ENCODE data around the gene MLST8. TPM values are rescaled to one million over a fixed set of nuclear protein-coding genes. Genes with fewer than 3 reads are reported as not detected.

The MLST8 gene
- total RNA-seq, 1 donor from 2014 or later: 7.8 TPM

- Histone ChIP-seq H3K4me1 (ENCODE audit: control insufficient read depth in 3 of 3, insufficient read depth in 3 of 3, low read length in 3 of 3) (peaks cover 20 to 34% (median 27%) of the 10 kb centered on the region in 3 donors), H3K4me3 (ENCODE audit: low read length in 3 of 3) (no peak overlapping the region), H3K9ac (ENCODE audit: low read depth in 1 of 3, low read length in 3 of 3) (no peak overlapping the region), H3K27me3 (ENCODE audit: control insufficient read depth in 3 of 3, insufficient read depth in 3 of 3, low read length in 3 of 3) (no peaks in the 10 kb centered on the region), H3K36me3 (ENCODE audit: control insufficient read depth in 3 of 3, insufficient read depth in 3 of 3, low read length in 3 of 3) (peaks cover 0 to 12% (median 6%) of the 10 kb centered on the region in 3 donors), H3K27ac (ENCODE audit: low read depth, low read length) (no peak overlapping the region), H3K9me3 (ENCODE audit: control insufficient read depth in 3 of 3, low read length in 3 of 3) (no peaks in the 10 kb centered on the region)
Observed at GRCh38 chr16:2162676-2163118, 42.6 kb upstream of the MLST8 start.

GRCh38 chr16:2163211-2163881 lies 41.9 kb upstream of the MLST8 start:
- Histone ChIP-seq H3K27me3 (ENCODE audit: control insufficient read depth in 3 of 3, insufficient read depth in 3 of 3, low read length in 3 of 3) (no peaks in the 10 kb centered on the region), H3K4me1 (ENCODE audit: control insufficient read depth in 3 of 3, insufficient read depth in 3 of 3, low read length in 3 of 3) (peaks cover 14 to 28% (median 20%) of the 10 kb centered on the region in 3 donors), H3K36me3 (ENCODE audit: control insufficient read depth in 3 of 3, insufficient read depth in 3 of 3, low read length in 3 of 3) (peaks cover 2 to 16% (median 9%) of the 10 kb centered on the region in 3 donors), H3K27ac (ENCODE audit: low read depth, low read length) (no peak overlapping the region), H3K9ac (ENCODE audit: low read depth in 1 of 3, low read length in 3 of 3) (no peak overlapping the region), H3K9me3 (ENCODE audit: control insufficient read depth in 3 of 3, low read length in 3 of 3) (no peaks in the 10 kb centered on the region), H3K4me3 (ENCODE audit: low read length in 3 of 3) (no peak overlapping the region)

- peaks cover 2 to 20% (median 12%) of the 10 kb centered on the region in 3 donors for H3K36me3 ChIP-seq (ENCODE audit: control insufficient read depth in 3 of 3, insufficient read depth in 3 of 3, low read length in 3 of 3)
- no peaks in the 10 kb centered on the region for H3K27me3 ChIP-seq (ENCODE audit: control insufficient read depth in 3 of 3, insufficient read depth in 3 of 3, low read length in 3 of 3)
- H3K4me3 ChIP-seq (ENCODE audit: low read length in 3 of 3): no peak overlapping the region
- peaks cover 10 to 23% (median 14%) of the 10 kb centered on the region in 3 donors for H3K4me1 ChIP-seq (ENCODE audit: control insufficient read depth in 3 of 3, insufficient read depth in 3 of 3, low read length in 3 of 3)
- H3K9me3 ChIP-seq (ENCODE audit: control insufficient read depth in 3 of 3, low read length in 3 of 3): no peaks in the 10 kb centered on the region
- H3K9ac ChIP-seq (ENCODE audit: low read depth in 1 of 3, low read length in 3 of 3): no peak overlapping the region
- H3K27ac ChIP-seq (ENCODE audit: low read depth, low read length): no peak overlapping the region
Observed at GRCh38 chr16:2165861-2166260, 39.4 kb upstream of the MLST8 start.

DNA sequence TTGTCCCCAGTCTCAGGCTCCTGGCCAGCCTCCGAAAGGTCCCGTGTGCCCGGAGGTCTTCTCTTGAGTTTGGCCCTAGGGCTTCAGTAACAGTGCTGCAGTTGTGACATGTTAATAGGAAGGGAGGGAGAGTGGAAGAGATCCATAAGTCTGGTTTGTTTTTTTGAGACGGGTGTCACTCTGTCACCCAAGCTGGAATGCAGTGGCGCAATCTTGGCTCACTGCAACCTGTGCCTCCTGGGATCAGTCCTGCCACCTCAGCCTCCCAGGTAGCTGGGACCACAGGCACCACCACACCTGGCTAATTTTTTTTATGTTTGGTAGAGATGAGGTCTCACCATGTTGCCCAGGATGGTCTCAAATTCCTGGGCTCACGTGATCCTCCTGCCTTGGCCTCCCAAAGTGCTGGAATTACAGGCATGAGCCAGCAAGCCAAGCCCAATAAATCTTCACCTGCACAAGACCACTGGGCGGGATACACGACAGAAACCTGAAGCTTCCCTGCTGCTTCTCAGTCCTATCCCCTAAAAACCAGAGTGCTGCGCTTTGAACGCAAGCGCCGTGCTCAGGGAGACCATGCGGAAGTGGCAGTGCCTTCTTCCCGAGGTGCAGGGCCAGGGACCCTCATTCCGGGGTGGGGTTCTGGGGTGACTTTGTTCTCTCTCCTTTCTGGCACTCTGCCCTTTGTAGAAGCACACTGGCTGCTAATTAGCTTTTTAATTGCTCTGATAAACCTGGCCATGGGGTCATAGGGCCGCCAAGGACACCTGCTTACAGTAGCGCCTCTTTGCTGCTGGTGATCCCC lies 38.8 kb upstream of the MLST8 start:
- no peaks in the 10 kb centered on the region for H3K27me3 ChIP-seq (ENCODE audit: control insufficient read depth in 3 of 3, insufficient read depth in 3 of 3, low read length in 3 of 3)
- H3K36me3 ChIP-seq (ENCODE audit: control insufficient read depth in 3 of 3, insufficient read depth in 3 of 3, low read length in 3 of 3): peaks cover 2 to 23% (median 13%) of the 10 kb centered on the region in 3 donors
- no peak overlapping the region for H3K9ac ChIP-seq (ENCODE audit: low read depth in 1 of 3, low read length in 3 of 3)
- no peak overlapping the region for H3K4me3 ChIP-seq (ENCODE audit: low read length in 3 of 3)
- no peaks in the 10 kb centered on the region for H3K9me3 ChIP-seq (ENCODE audit: control insufficient read depth in 3 of 3, low read length in 3 of 3)
- no peak overlapping the region for H3K27ac ChIP-seq (ENCODE audit: low read depth, low read length)
- H3K4me1 ChIP-seq (ENCODE audit: control insufficient read depth in 3 of 3, insufficient read depth in 3 of 3, low read length in 3 of 3): peaks cover 7 to 20% (median 11%) of the 10 kb centered on the region in 3 donors

DNA sequence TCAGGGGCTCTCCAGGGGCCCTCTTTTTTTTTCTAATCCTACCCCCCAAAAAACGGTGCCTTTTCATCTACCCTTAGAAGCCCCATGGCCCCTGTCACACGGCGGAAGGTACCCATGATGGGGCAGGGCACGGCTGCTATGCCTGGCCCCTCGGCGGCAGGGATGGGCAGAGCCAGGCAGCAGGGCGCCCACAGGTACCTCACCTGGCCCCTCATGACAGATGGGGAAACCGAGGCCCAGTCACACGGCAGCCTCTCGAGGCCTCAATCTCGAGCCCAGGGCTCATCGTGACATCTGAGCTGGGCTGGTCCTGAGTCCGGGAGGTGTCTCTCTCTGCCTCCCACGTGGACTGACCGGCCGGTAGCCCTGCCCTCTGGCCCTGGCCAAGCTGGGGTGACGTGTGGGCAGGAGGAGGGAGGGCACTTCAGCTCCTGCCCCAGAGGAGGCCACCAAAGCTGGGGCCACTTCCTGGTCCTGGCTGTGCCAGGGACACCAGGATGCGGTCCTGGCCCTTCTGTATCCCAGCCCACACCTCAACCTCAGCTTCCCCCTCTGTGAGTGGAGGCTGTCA lies 38.1 kb upstream of the MLST8 start:
- Histone ChIP-seq H3K27ac (ENCODE audit: low read depth, low read length) (no peak overlapping the region), H3K36me3 (ENCODE audit: control insufficient read depth in 3 of 3, insufficient read depth in 3 of 3, low read length in 3 of 3) (peaks cover 2 to 29% (median 19%) of the 10 kb centered on the region in 3 donors), H3K4me3 (ENCODE audit: low read length in 3 of 3) (no peak overlapping the region), H3K9ac (ENCODE audit: low read depth in 1 of 3, low read length in 3 of 3) (no peak overlapping the region), H3K9me3 (ENCODE audit: control insufficient read depth in 3 of 3, low read length in 3 of 3) (no peaks in the 10 kb centered on the region), H3K27me3 (ENCODE audit: control insufficient read depth in 3 of 3, insufficient read depth in 3 of 3, low read length in 3 of 3) (no peaks in the 10 kb centered on the region), H3K4me1 (ENCODE audit: control insufficient read depth in 3 of 3, insufficient read depth in 3 of 3, low read length in 3 of 3) (peaks cover 4 to 14% (median 9%) of the 10 kb centered on the region in 3 donors)

DNA sequence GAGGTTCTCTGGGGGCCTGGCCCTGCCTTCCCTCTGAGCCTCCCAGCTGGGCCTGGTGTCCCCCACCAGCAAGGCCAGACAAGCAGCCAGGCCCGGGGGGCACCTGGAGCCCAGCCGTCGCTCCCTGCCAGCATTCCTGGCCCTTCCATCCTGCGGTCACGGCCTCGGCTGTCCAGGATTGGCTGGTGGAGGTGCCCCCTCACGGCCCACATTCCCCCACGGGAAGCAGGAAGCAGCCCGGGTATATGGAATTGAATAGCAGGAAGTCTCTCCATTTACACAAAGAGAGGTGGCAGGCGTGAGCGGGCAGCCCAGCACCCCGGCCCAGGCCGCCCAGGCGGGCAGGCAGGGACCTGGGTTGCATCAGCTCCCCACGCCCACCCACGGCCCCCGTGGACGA lies 35.2 kb upstream of the MLST8 start:
- no peaks in the 10 kb centered on the region for H3K27me3 ChIP-seq (ENCODE audit: control insufficient read depth in 3 of 3, insufficient read depth in 3 of 3, low read length in 3 of 3)
- H3K36me3 ChIP-seq (ENCODE audit: control insufficient read depth in 3 of 3, insufficient read depth in 3 of 3, low read length in 3 of 3): peaks cover 22 to 42% (median 35%) of the 10 kb centered on the region in 3 donors
- no peak overlapping the region for H3K4me3 ChIP-seq (ENCODE audit: low read length in 3 of 3)
- no peaks in the 10 kb centered on the region for H3K9me3 ChIP-seq (ENCODE audit: control insufficient read depth in 3 of 3, low read length in 3 of 3)
- peaks cover 4 to 14% (median 9%) of the 10 kb centered on the region in 3 donors for H3K4me1 ChIP-seq (ENCODE audit: control insufficient read depth in 3 of 3, insufficient read depth in 3 of 3, low read length in 3 of 3)
- peak overlapping the region; percentile 70 for H3K27ac ChIP-seq (ENCODE audit: low read depth, low read length)
- H3K9ac ChIP-seq (ENCODE audit: low read depth in 1 of 3, low read length in 3 of 3): peak overlapping the region in 2 of 3 donors; percentile 32 to 66

GRCh38 chr16:2170587-2171435 lies 34.4 kb upstream of the MLST8 start:
- Histone ChIP-seq H3K4me1 (ENCODE audit: control insufficient read depth in 3 of 3, insufficient read depth in 3 of 3, low read length in 3 of 3) (peaks cover 4 to 14% (median 9%) of the 10 kb centered on the region in 3 donors), H3K9ac (ENCODE audit: low read depth in 1 of 3, low read length in 3 of 3) (peak overlapping the region in 2 of 3 donors; percentile 8 to 32), H3K27ac (ENCODE audit: low read depth, low read length) (peak overlapping the region; percentile 70), H3K27me3 (ENCODE audit: control insufficient read depth in 3 of 3, insufficient read depth in 3 of 3, low read length in 3 of 3) (no peaks in the 10 kb centered on the region), H3K36me3 (ENCODE audit: control insufficient read depth in 3 of 3, insufficient read depth in 3 of 3, low read length in 3 of 3) (peaks cover 29 to 48% (median 42%) of the 10 kb centered on the region in 3 donors), H3K9me3 (ENCODE audit: control insufficient read depth in 3 of 3, low read length in 3 of 3) (no peaks in the 10 kb centered on the region), H3K4me3 (ENCODE audit: low read length in 3 of 3) (peak overlapping the region in 1 of 3 donors; percentile 35)

DNA sequence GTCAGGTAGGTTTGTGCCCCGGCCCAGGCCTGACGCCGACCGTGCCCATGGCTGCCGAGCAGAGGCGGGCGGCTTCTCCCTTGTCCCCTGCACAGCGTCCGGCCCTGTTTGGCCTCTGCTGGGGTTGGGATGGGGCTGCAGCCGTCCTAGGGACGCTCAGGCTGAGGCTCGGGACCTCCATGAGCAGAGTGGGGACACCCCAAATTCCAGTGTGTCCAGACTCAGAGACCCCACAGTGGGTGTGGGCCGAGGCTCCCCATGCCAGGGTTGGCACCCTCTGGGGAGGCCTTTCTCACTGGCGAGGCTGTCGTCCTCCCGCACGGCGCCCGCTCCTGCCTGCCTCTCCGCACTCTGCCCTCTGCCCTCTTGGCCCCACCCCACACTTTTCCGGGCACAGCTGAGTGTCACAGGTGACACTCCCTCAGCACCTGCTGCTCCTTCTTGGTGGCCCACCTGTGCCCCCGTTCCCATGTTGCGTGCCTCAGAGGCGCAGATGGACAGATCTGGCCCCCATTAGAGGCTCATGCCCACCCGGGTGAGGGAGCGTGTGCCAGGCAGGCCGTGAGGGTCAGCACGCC lies 33.6 kb upstream of the MLST8 start:
- H3K4me3 ChIP-seq (ENCODE audit: low read length in 3 of 3): no peak overlapping the region
- H3K27ac ChIP-seq (ENCODE audit: low read depth, low read length): no peak overlapping the region
- H3K27me3 ChIP-seq (ENCODE audit: control insufficient read depth in 3 of 3, insufficient read depth in 3 of 3, low read length in 3 of 3): no peaks in the 10 kb centered on the region
- peaks cover 36 to 49% (median 47%) of the 10 kb centered on the region in 3 donors for H3K36me3 ChIP-seq (ENCODE audit: control insufficient read depth in 3 of 3, insufficient read depth in 3 of 3, low read length in 3 of 3)
- H3K9ac ChIP-seq (ENCODE audit: low read depth in 1 of 3, low read length in 3 of 3): no peak overlapping the region
- H3K4me1 ChIP-seq (ENCODE audit: control insufficient read depth in 3 of 3, insufficient read depth in 3 of 3, low read length in 3 of 3): peaks cover 4 to 11% (median 9%) of the 10 kb centered on the region in 3 donors
- H3K9me3 ChIP-seq (ENCODE audit: control insufficient read depth in 3 of 3, low read length in 3 of 3): no peaks in the 10 kb centered on the region

DNA sequence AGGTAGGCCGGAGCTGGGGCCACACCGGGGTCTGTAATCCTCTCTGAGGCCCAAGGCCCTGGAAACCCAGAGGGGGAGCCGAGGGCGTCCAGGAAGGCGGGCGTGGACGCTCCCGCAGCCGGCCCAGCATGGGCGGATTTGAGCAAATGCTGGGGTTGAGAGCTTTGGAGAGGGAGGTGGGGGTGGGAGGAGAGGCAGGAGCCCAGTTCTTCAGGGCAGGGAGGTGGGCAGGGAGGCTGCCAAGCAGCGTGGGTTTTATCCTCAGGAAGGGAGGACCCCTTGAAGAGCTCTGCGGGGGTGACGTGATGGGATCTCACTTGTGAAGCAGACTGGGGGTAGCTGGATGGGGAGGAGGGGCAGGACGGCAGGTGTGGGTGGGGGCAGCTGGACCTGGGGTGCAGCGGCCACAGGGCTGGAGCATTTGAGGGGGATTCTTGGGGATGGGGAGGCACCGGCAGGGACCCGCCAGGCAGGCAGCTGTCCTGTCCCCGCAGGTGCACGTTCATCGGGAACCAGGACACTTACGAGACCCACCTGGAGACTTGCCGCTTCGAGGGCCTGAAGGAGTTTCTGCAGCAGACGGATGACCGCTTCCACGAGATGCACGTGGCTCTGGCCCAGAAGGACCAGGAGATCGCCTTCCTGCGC lies 32.4 kb upstream of the MLST8 start:
- Histone ChIP-seq H3K9ac (ENCODE audit: low read depth in 1 of 3, low read length in 3 of 3) (no peak overlapping the region), H3K27me3 (ENCODE audit: control insufficient read depth in 3 of 3, insufficient read depth in 3 of 3, low read length in 3 of 3) (no peaks in the 10 kb centered on the region), H3K9me3 (ENCODE audit: control insufficient read depth in 3 of 3, low read length in 3 of 3) (no peaks in the 10 kb centered on the region), H3K27ac (ENCODE audit: low read depth, low read length) (no peak overlapping the region), H3K4me1 (ENCODE audit: control insufficient read depth in 3 of 3, insufficient read depth in 3 of 3, low read length in 3 of 3) (peaks cover 4 to 11% (median 9%) of the 10 kb centered on the region in 3 donors), H3K36me3 (ENCODE audit: control insufficient read depth in 3 of 3, insufficient read depth in 3 of 3, low read length in 3 of 3) (peaks cover 39 to 50% (median 49%) of the 10 kb centered on the region in 3 donors), H3K4me3 (ENCODE audit: low read length in 3 of 3) (no peak overlapping the region)

Measured in skeletal muscle tissue (tissue), 4 donors.